BE2C (cell line): ENCODE measurements around the gene GOLGA6C.
"Not testable (repeated sequence)": the region's sequence is repeated elsewhere in the genome, so short reads cannot be mapped to it uniquely, and the experiment has no call there.

Source experiments
- DNase-seq: peaks from one replicate; pipeline ENCODE4 v3.0.0-alpha.2; 2020
- H3K27me3 ChIP-seq: fragments of 250-450 bp; sonication (Bioruptor Pico); 2 replicates; pipeline ENCODE4 v1.5.1; 2020; ENCODE audit warnings: mild to moderate bottlenecking
- H3K36me3 ChIP-seq: fragments of 250-450 bp; sonication (Bioruptor Pico); 2 replicates; pipeline ENCODE4 v1.5.1; 2020; ENCODE audit warnings: mild to moderate bottlenecking
- H3K4me1 ChIP-seq: fragments of 250-450 bp; sonication (Bioruptor Pico); 2 replicates; pipeline ENCODE4 v1.5.1; 2020
- H3K4me3 ChIP-seq: 2 replicates; pipeline ENCODE4 v1.5.1; 2011; ENCODE audit warnings: low read depth, low read length
- H3K9me3 ChIP-seq: fragments of 250-450 bp; sonication (Bioruptor Pico); 2 replicates; pipeline ENCODE4 v1.5.1; 2020
- CTCF ChIP-seq: IDR thresholded peaks from 2 replicates; pipeline ENCODE4 v1.5.1; 2012; ENCODE audit warnings: mild to moderate bottlenecking, low read depth, low read length

Gene GOLGA6C

DNA sequence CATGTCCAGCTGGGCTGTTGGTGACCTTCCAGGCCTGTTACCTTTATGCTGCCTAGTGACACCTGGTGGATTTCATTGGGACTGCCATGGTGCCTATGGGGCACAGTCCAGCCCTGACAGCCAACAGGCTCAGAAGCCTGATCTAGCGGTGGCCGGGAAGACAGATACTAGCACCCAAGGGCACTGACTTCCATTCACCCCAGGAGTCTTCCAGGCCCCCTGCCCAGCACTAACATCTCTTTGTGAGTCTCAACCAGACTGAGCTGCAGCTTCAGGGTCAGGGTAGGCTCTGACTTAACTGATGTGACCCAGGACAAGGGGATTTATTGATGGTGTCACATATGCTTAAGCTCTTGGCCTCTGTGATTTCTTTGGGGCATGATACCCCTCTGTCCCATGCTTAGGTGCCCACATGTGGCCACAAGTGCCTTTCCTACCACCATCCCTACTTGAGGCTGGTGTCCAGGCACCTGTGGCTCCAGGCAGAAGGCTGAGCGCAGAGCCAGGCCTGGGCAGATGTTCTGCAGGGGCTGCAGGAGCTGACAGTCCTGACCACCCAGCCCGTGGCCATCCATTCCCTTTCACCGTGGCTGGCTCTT lies 16.5 kb downstream of the GOLGA6C start:
- not testable (repeated sequence) for H3K4me1 ChIP-seq, H3K9me3 ChIP-seq, H3K36me3 ChIP-seq, H3K4me3 ChIP-seq, H3K27me3 ChIP-seq
- peak; percentile 53 for TF ChIP-seq CTCF
- DNase-seq, result peak; percentile 96

- not testable (repeated sequence) for H3K4me1 ChIP-seq, H3K36me3 ChIP-seq, H3K4me3 ChIP-seq, H3K27me3 ChIP-seq, H3K9me3 ChIP-seq, DNase-seq
These were observed 17.5 kb downstream of the GOLGA6C start for GRCh38 chr15:75275617-75276016.

DNA sequence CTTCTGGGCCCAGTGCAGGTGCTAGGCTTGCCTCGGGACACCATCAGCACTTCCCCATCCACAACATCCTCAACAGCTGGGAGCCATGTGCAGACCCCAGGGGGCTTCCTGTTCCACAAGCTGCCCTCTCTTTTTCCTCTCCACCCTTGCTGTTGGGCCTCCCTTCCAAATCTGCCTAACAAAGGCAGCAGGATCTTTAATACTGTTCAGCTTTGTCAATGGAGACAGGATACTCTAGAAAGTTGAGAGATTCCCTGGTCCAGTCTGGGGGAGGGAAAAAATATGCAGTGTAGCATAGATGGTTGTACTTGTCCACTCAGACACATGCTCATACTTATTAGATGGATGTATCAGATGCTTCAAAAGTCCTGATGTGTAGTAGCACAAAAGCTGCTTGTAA lies 20.4 kb downstream of the GOLGA6C start:
- not testable (repeated sequence) for H3K27me3 ChIP-seq, DNase-seq, H3K4me1 ChIP-seq, H3K4me3 ChIP-seq, H3K36me3 ChIP-seq, H3K9me3 ChIP-seq

GRCh38 chr15:75282572-75282971 lies 24.4 kb downstream of the GOLGA6C start, which contains the start of gene GOLGA6D:
Gene GOLGA6D (plus strand): TSS chr15:75282835. CDS start chr15:75282876, 41 bp downstream.
- H3K9me3 ChIP-seq, DNase-seq, H3K27me3 ChIP-seq, H3K4me3 ChIP-seq, H3K36me3 ChIP-seq, H3K4me1 ChIP-seq: not testable (repeated sequence)

DNA sequence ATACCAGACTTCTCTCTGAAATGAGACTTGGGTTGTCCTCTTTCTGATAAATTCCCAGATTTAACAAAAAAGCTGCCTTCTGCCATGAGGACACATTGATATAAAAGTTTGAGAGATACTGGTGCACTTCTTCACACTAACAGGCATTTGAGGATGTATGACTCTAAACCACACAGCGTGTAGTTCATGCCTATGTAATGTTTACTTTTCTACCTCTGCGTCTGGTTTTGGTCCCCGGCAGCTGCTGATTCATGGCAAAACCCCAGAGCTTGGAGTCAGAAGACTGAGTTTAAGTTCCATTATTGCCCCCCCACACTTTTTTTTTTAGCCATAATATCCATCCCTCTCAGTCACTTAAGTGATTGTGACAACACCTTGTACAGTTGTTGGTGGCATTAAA lies 26.0 kb downstream of the GOLGA6C start:
- not testable (repeated sequence) for H3K27me3 ChIP-seq, H3K36me3 ChIP-seq, H3K4me3 ChIP-seq, H3K9me3 ChIP-seq, DNase-seq, H3K4me1 ChIP-seq

DNA sequence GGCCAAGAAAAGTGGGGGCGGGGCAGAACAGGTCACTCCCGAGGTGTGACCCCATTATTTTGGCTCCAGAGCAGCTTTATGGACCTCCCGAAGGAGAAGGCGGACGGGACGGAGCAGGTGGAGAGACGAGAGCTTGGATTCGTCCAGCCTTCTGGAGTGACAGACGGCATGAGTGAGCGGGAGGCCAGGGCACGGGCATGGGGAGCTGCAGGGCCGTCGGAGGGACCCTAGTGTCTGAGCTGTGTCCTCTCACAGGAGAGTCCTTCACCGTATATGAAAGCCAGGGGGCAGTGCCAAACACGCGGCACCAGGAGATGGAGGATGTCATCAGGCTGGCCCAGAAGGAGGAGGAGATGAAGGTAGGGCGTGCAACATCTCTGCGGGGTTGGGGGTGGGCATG lies 35.5 kb downstream of the GOLGA6C start:
- H3K9me3 ChIP-seq, DNase-seq, H3K36me3 ChIP-seq: not testable (repeated sequence)

DNA sequence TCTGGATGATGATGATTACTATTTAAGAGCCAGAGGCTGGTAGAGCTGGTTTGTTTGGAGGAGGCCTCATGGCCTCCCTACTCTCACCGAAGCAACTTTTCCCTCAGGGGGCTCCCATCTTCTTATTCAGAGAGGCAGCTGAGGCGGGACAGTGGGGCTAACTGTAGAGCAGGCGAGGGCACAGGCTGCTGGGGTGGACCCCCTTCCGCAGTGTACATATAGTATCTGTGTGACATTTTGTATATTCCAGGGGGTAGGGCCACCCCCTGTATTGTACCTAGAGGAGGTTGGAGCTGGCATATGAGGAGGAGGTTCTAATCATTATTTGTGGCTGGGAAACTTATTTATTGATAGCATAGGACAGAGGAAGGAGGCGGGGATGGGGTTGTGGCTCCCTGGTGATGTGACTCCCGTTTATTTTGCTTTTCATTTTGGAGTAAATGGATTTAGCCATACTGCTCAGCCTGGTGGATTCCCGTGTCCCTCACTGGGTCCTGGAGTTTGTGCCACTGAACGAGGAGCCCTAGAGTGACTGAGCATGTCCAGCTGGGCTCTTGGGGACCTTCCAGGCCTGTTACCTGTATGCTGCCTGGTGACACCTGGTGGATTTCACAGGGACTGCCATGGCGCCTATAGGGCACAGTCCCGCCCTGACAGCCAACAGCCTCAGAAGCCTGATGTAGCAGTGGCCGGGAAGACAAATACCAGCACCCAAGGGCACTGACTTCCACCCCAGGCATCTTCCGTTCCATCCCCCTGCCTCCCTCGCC lies 40.6 kb downstream of the GOLGA6C start:
- H3K4me1 ChIP-seq, H3K9me3 ChIP-seq, H3K4me3 ChIP-seq, H3K36me3 ChIP-seq, DNase-seq: not testable (repeated sequence)
- H3K27me3 ChIP-seq, result peaks cover 12% of the 10 kb centered on the region

More for the DNA sequence above, 35.5 kb downstream of the GOLGA6C start:
- H3K27me3 ChIP-seq, H3K4me1 ChIP-seq, H3K4me3 ChIP-seq: not testable (repeated sequence)

DNA sequence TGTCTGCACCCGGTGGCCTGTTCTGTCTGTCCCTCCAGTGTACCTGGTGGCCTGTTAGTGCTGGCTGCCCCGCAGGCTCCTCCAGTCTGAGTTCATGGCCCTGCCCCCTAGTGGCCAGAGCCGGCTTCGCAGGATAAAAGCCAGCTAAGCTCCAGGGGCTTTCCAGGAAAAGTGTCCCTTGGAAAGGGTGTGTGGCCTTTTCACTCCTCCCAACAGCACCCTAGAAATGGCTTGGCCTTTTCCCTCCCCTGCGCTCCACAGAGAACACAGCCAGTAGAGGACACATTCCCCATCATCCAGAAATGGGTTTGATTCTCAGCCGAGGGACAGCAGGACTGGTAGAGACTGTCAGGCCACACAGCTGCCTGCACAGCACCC lies 41.2 kb downstream of the GOLGA6C start:
- not testable (repeated sequence) for H3K4me1 ChIP-seq, H3K9me3 ChIP-seq, H3K4me3 ChIP-seq, H3K36me3 ChIP-seq
- DNase-seq, result peak; percentile 67
- TF ChIP-seq CTCF, result peak; percentile 45
- peaks cover 18% of the 10 kb centered on the region for H3K27me3 ChIP-seq

GRCh38 chr15:75300026-75300425 lies 41.9 kb downstream of the GOLGA6C start:
- H3K4me1 ChIP-seq, H3K36me3 ChIP-seq, H3K9me3 ChIP-seq, H3K4me3 ChIP-seq, DNase-seq: not testable (repeated sequence)
- H3K27me3 ChIP-seq, result peaks cover 24% of the 10 kb centered on the region

DNA sequence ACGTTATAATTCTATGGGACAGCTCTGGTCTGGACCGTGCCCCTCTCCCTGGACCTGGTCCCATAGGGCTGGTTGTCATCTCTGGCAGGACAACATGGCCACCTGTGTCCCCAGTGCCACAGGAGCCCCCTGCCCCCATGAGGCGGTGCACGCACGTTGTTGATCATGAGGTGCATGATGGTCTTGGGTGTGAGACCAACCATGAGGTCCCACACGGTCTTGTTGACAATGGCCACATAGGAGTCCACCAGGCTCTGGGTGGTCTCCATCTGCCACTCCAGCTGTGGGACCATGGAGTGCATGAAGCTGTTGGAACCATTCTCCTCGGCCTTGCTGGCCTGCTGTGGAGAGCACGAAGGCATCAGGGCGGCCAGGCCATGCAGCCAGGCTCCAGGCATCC lies 44.2 kb downstream of the GOLGA6C start:
- no peak for TF ChIP-seq CTCF
- no peak overlapping the region for H3K4me3 ChIP-seq
- no peak for DNase-seq
- H3K4me1 ChIP-seq, result no peaks in the 10 kb centered on the region
- H3K36me3 ChIP-seq, result no peaks in the 10 kb centered on the region
- H3K27me3 ChIP-seq, result peaks cover 37% of the 10 kb centered on the region
- H3K9me3 ChIP-seq, result no peaks in the 10 kb centered on the region

- H3K4me3 ChIP-seq, DNase-seq, H3K9me3 ChIP-seq, H3K36me3 ChIP-seq, H3K4me1 ChIP-seq: not testable (repeated sequence)
- H3K27me3 ChIP-seq, result peaks cover 41% of the 10 kb centered on the region
These were observed 44.6 kb downstream of the GOLGA6C start for GRCh38 chr15:75302753-75303152.
